GM21723 (cell line): Measurements from ENCODE around the gene FNDC3B.

Experiments used
- ATAC-seq: cut with Tn5 transposase; IDR thresholded peaks from one replicate; pipeline ENCODE4 v1.9.1; 2021; ENCODE audit warnings: mild to moderate bottlenecking, moderate library complexity; ENCODE audit not compliant: unreplicated experiment

The FNDC3B gene

DNA sequence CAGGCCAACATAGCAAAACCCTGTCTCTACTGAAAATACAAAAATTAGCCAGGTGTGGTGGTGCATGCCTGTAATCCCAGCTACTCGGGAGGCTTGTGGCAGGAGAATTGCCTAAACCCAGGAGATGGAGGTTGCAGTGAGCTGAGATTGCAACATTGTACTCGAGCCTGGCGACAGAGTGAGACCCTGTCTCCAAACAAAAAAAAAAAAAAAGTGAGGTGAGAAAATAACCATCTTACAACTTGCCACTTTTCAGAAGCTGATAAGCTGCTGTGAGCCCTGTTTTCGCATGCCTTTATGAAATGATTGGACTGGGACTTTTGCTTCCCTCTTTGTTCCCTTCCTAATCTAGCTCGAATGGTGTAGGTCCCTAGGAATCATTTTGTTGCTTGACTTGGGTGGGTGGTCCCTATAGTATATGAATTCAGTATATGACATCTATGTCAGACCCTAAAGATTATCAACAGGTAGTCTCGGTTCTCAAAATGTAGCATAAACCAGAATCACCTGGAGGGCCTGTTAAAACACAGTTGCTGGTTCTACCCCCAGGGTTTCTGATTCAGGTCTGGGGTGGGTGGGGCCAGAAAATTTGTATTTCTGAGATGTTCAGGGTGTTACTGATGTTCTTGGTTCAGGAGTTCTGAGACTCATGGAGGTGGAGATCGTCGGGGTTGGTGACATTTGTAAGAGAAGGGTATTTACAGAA lies 107.9 kb downstream of the FNDC3B start:
- no peak for ATAC-seq

GRCh38 chr3:172148241-172148640 lies 108.9 kb downstream of the FNDC3B start:
- no peak for ATAC-seq

DNA sequence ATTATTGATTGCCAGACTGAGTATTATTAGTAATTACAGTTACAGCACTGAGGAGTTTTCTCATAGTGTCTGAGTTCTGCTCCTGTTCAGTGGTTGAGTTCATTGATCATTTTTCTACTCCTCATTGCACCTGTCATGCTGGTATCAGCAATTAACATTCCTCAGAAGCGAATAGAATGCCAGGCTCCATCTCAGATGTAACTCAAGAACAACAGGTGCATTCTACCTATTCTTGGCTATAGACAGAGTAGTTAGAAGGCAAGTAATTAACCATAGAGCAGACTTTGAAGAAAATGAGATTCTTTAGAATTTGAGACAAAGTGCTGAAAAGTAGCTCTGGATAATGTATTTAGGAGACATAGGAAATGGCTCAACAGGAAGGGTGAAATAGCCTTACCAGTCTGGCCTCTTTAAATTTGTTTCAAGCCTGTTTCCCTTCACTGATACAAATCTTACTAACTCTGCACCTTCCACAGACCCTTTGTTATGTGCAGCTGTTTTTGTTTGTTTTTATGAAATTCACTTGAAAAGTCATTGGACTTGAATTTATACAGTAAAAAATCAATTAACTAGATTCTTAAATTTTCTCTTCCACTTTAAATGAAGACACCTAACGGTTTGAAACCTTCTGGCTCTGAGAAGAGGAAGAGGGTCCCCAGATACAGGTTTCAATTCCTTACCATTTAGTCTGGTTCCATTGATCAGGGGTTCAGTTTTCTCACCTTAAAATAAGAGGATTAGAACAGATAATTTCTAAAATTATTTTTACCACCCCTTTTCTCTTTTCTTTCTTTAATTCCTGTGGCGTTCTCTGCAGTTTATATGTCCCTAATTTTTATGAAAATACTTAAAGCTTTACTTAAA lies 109.6 kb downstream of the FNDC3B start:
- no peak for ATAC-seq

DNA sequence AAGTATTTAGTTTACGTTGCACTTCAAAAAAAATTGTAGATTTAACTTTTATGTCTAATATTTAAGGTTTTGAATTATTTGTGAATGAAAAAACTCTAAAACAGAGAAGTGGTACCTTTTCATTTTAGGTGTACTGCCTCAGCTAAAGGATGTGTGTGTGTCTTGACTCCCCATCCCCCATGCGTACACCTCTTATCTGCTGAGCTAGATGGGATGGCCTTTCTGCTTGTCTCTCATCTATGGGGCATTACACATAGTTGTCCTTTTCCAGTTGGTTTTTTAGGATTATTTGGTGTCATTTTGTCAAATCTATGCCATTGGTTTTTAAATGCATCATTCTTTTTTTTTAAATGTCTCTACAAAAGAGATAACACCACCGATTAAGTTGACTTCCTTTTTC lies 110.9 kb downstream of the FNDC3B start:
- no peak for ATAC-seq

GRCh38 chr3:172150913-172151650 lies 111.7 kb downstream of the FNDC3B start:
- no peak for ATAC-seq

- ATAC-seq: no peak
These were observed 112.6 kb downstream of the FNDC3B start for GRCh38 chr3:172151651-172152649.

- no peak for ATAC-seq
These were observed 113.5 kb downstream of the FNDC3B start for GRCh38 chr3:172152874-172153273.

GRCh38 chr3:172153335-172153861 lies 114.0 kb downstream of the FNDC3B start:
- ATAC-seq: peak; percentile 70

GRCh38 chr3:172154768-172155664 lies 115.6 kb downstream of the FNDC3B start:
- no peak for ATAC-seq

DNA sequence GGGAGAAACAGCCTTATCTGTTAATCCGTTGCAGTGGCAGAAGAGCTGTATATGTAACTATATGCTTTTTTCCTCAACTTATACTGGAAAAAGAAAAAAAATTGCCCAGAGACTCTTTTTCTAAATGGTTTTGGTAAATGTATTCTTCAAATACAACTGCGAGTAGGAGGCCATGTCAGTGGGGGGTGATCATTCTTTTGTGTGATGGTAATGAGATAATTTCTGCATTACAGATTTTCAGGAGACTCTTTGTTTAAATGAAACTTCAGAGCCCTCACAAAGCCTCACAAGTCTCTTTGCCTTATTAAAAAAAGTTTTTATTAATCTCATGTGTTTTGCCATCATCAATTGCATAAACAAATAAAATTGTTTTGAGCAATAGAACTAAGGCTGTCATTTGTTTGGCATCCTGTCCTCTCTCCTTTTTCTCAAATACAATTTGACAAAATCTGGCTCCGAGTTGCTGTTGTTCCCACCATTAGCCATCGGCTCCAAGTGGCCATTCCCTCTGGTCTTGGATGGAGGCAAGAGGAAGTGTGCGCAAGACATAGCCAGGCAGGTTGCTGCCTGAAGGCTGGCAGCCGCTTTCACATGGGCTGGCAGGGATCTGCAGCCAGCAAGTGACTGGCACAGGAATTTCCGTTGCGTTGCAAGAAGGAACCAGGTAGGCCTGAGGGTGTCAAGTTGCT lies 116.7 kb downstream of the FNDC3B start:
- ATAC-seq: no peak

DNA sequence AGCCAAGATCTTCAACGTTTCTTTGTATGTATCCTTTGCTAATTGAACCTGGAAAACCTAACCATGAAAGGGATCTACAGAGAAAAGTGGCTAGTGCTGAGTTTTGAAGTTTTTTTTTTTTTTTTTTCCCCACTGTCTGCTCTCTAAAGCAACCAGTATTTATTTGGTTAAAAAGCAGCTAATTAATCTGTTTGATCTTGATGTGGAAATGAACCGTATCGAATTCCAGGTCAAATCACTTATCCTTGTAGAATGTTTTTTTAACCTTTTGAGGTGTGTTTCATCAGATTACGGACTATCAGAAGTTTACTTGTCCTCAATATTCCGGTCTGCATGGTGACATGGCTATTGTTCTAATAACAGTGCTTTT lies 117.2 kb downstream of the FNDC3B start:
- ATAC-seq: no peak

DNA sequence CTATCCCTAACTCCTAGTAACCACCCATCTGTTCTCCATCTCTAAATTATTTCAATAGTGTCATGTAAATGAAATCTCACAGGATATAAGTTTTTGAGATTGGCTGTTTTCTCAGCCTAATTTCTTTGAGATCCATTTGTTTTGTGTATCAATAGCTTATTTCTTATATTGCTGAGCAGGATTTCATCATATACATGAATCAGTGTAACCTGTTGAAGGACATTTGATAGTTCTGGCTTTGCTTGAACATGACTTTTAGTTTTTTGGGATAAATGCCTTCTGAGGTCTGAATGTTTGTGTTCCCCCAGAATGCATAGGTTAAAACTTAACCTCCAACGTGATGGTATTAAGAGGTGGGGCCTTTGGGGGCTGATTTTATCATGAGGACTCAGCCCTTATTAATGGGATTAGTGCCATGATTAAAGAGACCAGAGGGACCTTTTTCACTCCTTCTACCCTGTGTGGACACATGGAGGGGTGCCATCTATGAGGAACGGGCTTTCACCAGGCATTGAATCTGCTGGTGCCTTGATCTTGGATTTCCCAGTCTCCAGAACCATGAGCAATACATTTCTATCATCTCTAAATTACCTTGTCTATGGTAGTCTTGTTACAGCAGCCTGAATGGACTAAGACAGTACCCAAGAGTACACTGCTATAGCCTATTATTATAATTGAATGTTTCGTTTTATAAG lies 118.3 kb downstream of the FNDC3B start:
- ATAC-seq: no peak

- ATAC-seq: no peak
These were observed 119.4 kb downstream of the FNDC3B start for GRCh38 chr3:172158741-172159140.

GRCh38 chr3:172159376-172159775 lies 120.0 kb downstream of the FNDC3B start:
- ATAC-seq: no peak

DNA sequence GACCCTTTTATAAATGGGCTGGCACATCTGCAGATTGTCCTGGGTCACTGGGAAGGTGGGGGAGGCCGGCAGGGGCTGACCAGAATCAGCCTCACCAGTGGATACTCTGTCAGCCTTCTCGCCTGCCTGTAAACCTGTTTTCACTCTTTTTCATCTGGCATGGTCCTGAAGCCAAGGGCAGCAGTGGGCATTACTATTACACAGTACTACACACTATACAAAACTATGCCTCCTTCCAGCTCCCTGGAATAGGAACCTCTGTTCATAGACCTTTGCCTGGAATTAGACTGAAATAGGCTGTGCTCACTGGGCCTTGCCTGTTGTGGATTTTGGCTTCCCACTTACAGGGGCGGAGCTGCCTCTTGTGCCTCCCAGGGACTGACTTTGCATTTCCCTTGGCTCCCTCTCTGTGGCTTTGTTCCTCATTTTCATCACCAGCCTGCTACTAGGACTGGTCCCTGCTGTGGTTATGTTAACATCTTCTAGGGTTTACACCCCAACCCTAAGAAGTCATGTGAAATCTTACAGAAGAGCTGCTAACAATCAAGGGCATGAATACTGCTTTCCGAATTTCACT lies 120.7 kb downstream of the FNDC3B start:
- ATAC-seq: no peak

DNA sequence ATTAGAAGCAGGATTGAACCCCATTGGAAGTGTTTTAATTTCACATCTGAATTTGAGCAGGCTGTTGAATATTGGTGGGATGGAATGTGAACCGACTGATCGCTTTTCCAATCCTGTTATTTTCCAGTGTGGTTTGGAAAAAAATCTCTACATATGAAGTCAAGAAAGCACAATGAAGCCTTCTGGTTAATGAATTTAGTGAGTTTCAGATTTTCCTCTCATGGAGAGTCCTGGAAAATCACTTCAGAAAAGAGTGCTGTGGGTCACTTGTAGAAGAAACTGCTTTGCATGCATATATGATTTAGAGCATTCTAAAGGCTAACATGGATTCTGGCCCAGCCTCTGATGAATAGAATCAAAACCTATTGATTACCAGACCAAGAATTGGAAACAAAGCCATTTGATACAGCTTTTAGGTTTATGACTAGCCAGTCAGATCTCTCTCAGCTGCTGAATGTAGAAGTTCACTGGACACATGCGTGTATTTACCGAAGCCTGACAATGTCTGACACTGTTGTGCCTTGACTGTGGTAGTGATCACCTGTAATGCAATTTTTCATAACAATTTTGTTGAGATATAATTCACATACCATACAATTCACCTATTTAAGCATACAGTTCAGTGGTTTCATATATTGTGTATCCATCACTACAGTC lies 121.9 kb downstream of the FNDC3B start:
- no peak for ATAC-seq

GRCh38 chr3:172161959-172162358 lies 122.6 kb downstream of the FNDC3B start:
- ATAC-seq: no peak
